PC-3 (cell line): ENCODE measurements around the gene FGF1.

ENCODE experiments used
- CTCF ChIP-seq: fragments of 300-600 bp; sonication (generic); conservative IDR thresholded peaks from 2 replicates; pipeline ENCODE4 v1.5.1; 2017; ENCODE audit warnings: antibody characterized with exemption, low read depth, mild to moderate bottlenecking, low read length
- EZH2 ChIP-seq: fragments of 300-600 bp; sonication (generic); IDR thresholded peaks from one replicate; pipeline ENCODE4 v1.6.1; 2017; ENCODE audit warnings: antibody characterized with exemption, mild to moderate bottlenecking, low read length; ENCODE audit not compliant: unreplicated experiment

- TF ChIP-seq CTCF: no peak
- no peak for TF ChIP-seq EZH2
These were observed 143.0 kb downstream of the FGF1 start for GRCh38 chr5:142542906-142543305.
